GM12865 (cell line): ENCODE data around the gene SECTM1.

ENCODE experiments used
- DNase-seq: peaks from one replicate; pipeline ENCODE4 v3.0.0; 2010; ENCODE audit warnings: low read depth
- H3K4me3 ChIP-seq: 2 replicates; pipeline ENCODE4 v1.5.1; 2011; ENCODE audit warnings: mild to moderate bottlenecking, low read depth, low read length, control low read depth
- TF ChIP-seq, protein P1 (sequence below): IDR thresholded peaks from 2 replicates; pipeline ENCODE4 v1.5.1; 2011; ENCODE audit warnings: low read length, control low read depth, low read depth, inconsistent platforms; ENCODE audit not compliant: insufficient read depth; ENCODE audit errors: missing control alignments

Gene SECTM1

GRCh38 chr17:82332669-82333278 lies 792 bp downstream of the SECTM1 start:
- H3K4me3 ChIP-seq, result no peak overlapping the region
- no peak for DNase-seq

GRCh38 chr17:82331345-82331939 lies 2.1 kb downstream of the SECTM1 start:
- no peak overlapping the region for H3K4me3 ChIP-seq
- no peak for DNase-seq
- TF ChIP-seq, protein P1, sequence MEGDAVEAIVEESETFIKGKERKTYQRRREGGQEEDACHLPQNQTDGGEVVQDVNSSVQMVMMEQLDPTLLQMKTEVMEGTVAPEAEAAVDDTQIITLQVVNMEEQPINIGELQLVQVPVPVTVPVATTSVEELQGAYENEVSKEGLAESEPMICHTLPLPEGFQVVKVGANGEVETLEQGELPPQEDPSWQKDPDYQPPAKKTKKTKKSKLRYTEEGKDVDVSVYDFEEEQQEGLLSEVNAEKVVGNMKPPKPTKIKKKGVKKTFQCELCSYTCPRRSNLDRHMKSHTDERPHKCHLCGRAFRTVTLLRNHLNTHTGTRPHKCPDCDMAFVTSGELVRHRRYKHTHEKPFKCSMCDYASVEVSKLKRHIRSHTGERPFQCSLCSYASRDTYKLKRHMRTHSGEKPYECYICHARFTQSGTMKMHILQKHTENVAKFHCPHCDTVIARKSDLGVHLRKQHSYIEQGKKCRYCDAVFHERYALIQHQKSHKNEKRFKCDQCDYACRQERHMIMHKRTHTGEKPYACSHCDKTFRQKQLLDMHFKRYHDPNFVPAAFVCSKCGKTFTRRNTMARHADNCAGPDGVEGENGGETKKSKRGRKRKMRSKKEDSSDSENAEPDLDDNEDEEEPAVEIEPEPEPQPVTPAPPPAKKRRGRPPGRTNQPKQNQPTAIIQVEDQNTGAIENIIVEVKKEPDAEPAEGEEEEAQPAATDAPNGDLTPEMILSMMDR, result no peak

More at GRCh38 chr17:82332669-82333278, 792 bp downstream of the SECTM1 start:
- TF ChIP-seq, protein P1, result no peak

GRCh38 chr17:82330322-82331239 lies 3.0 kb downstream of the SECTM1 start:
- no peak overlapping the region for H3K4me3 ChIP-seq
- TF ChIP-seq, protein P1, result no peak
- peak; percentile 49 for DNase-seq

GRCh38 chr17:82329683-82330321 lies 3.8 kb downstream of the SECTM1 start:
- TF ChIP-seq, protein P1, result no peak
- H3K4me3 ChIP-seq, result no peak overlapping the region
- no peak for DNase-seq

DNA sequence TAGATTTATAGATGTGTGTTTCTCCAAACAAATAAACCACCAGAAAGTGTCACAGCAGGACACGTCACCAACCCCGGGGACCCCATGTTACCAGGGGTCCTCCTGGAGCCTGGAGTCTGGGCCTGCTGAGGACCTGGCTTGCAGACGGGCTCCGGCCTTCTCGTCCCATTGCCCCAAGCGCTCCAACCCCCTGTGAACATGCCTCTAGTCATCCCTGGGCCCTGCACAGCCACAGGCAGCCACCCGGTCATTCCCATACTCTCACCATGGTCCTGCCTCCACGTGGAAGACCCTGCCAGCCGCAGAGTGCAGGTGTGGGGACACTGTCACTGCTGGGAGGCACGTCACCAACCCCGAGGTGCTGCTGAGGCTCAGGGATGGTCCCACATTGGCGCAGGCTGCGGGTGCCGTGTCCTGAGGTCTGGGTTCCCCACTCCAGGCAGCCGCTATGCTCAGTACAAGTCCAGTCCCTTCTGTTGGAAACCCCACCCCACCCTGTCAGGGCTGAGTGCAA lies 4.5 kb downstream of the SECTM1 start:
- no peak overlapping the region for H3K4me3 ChIP-seq
- TF ChIP-seq, protein P1, result no peak
- no peak for DNase-seq

DNA sequence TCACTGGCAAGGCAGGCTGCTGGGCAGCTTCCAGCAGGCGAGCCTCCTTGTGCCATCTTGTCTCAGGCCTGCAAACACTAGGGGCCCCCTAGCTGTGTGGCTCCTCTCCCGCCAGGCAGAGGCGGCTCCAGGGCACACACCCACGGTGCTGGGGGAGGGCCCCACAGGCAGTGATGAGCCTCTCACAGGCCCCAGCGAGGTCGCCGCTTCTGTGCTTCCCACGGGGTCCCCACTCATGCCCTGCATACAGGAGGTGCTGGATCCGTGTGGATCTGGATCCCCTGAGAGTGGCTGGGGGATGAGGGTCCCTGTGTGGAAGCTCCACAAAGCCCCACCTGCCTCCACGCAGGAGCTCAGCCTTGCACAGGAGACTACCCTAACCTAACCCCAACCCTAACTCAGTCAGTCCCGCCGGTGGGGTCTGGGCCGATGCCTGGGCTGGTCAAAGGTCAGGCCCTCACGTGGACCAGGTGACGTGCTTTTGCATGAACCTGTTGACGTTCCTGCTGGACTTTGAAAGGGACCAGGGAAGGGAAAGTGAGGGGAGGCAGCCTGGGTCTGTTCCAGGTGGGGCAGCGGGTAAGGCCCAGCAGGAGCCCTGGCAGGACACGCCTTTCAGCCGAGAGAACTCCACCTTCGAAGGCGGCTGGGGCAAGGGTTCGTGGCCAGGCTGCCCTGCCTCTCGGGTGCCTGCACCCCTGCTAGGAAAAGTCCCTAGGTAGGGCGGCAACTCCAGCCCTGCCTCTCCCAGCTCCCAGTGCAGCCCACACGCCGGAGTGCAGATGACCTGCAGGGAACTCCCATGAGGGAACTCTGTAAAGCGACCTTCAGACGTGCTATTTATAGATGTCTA lies 5.2 kb downstream of the SECTM1 start:
- TF ChIP-seq, protein P1, result no peak
- H3K4me3 ChIP-seq, result no peak overlapping the region
- DNase-seq, result no peak
